Glutamatergic neuron (in vitro differentiated cells): Measurements from ENCODE around the gene PPP4R4. TPM values are rescaled to one million over a fixed set of nuclear protein-coding genes. Genes with fewer than 3 reads are reported as not detected.
"Not testable (repeated sequence)": the region's sequence is repeated elsewhere in the genome, so short reads cannot be mapped to it uniquely, and the experiment has no call there.

ENCODE experiments used
- DNase-seq: peaks from one replicate; pipeline ENCODE4 v3.0.0; 2022
- H3K27ac Mint-ChIP-seq: one replicate; pipeline ENCODE4 v1.8.0; 2020; ENCODE audit warnings: mild to moderate bottlenecking, mixed read lengths, inconsistent platforms; ENCODE audit not compliant: unreplicated experiment
- H3K27me3 Mint-ChIP-seq: one replicate; pipeline ENCODE4 v1.8.0; 2020; ENCODE audit warnings: mild to moderate bottlenecking, moderate library complexity, mixed read lengths, inconsistent platforms; ENCODE audit not compliant: unreplicated experiment
- H3K36me3 Mint-ChIP-seq: one replicate; pipeline ENCODE4 v1.8.0; 2020; ENCODE audit warnings: mild to moderate bottlenecking, mixed read lengths, inconsistent platforms; ENCODE audit not compliant: unreplicated experiment
- H3K4me1 Mint-ChIP-seq: one replicate; pipeline ENCODE4 v1.8.0; 2020; ENCODE audit warnings: mild to moderate bottlenecking, low read depth, mixed read lengths, inconsistent platforms; ENCODE audit not compliant: unreplicated experiment
- H3K4me3 Mint-ChIP-seq: one replicate; pipeline ENCODE4 v1.8.0; 2020; ENCODE audit warnings: mild to moderate bottlenecking, mixed read lengths, inconsistent platforms; ENCODE audit not compliant: unreplicated experiment
- H3K9me3 Mint-ChIP-seq: one replicate; pipeline ENCODE4 v1.8.0; 2020; ENCODE audit warnings: mild to moderate bottlenecking, moderate library complexity, mixed read lengths, inconsistent platforms; ENCODE audit not compliant: unreplicated experiment
- CTCF ChIP-seq: fragments of 200-600 bp; sonication (generic); IDR thresholded peaks from one replicate; pipeline ENCODE4 v1.5.0; 2021; ENCODE audit not compliant: partially characterized antibody, unreplicated experiment
- total RNA-seq: library from RNA; stranded (reverse); fragmentation: NEBNext Ultra II Directional; extraction: Animal tissue kit (Norgen Biotek cat#: 25700); gene quantifications from one replicate; pipeline ENCODE4 v1.2.1, GENCODE V29; 2021; ENCODE audit not compliant: unreplicated experiment

PPP4R4 gene
- total RNA-seq, 1 donor from 2014 or later = 1.6 TPM

DNA sequence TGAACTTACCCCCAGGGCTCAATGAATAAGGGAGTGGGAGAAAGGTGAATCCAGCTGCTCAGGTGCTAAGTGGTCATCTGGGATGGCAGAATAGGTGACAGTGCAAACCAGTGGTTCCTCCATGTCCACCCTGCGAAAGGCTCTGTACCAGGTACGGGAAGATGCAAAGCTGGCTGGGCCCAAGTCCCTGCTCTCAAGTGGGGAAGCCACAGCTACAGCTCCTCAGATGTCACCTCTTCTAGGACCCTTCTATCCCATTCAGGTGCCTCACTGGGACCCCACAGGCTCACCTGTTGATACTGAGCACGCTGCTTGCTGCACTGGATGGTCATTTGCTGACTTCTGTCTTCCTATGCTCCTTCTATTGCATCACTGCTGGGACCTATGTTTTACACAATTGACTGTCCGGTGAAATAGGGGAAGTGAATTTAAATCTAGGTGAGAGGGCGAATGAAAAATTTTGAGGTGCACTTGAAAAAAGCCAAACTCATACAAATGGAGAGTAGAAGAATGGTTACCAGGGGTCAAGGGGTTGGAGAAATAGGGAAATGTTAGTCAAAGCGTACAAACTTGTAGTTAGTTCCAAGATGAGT, 20.3 kb upstream of the PPP4R4 start:
- Mint-ChIP-seq H3K9me3 (peaks cover 4% of the 10 kb centered on the region), H3K36me3 (peaks cover 9% of the 10 kb centered on the region), H3K4me3 (no peak overlapping the region), H3K27ac (no peak overlapping the region), H3K4me1 (peaks cover 2% of the 10 kb centered on the region), H3K27me3 (peaks cover 3% of the 10 kb centered on the region)
- TF ChIP-seq CTCF = no peak
- DNase-seq = no peak

DNA sequence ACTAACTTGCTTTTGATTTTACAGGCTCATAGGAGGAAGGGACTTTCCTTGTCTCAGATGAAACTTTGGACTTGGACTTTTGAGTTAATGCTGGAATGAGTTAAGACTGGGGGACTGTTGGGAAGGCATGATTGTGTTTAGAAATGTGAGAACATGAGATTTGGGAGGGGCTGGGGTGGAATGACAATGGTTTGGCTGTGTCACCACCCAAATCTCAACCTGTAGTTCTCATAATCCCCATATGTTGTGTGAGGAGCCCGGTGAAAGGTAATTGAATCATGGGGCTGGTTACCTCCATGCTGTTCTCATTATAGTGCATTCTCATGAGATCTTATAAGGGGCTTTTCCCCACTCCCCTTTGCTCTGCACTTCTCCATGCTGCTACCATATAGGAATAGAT, 18.0 kb upstream of the PPP4R4 start:
- not testable (repeated sequence) for H3K4me3 Mint-ChIP-seq, H3K4me1 Mint-ChIP-seq, DNase-seq, H3K9me3 Mint-ChIP-seq, H3K27ac Mint-ChIP-seq, H3K36me3 Mint-ChIP-seq, H3K27me3 Mint-ChIP-seq

GRCh38 chr14:94157197-94157596, 16.9 kb upstream of the PPP4R4 start:
- Mint-ChIP-seq H3K9me3 (peaks cover 4% of the 10 kb centered on the region), H3K36me3 (peaks cover 9% of the 10 kb centered on the region), H3K4me1 (peaks cover 2% of the 10 kb centered on the region), H3K4me3 (no peak overlapping the region), H3K27ac (no peak overlapping the region), H3K27me3 (peaks cover 5% of the 10 kb centered on the region)
- no peak for TF ChIP-seq CTCF
- DNase-seq = no peak

- no peak for TF ChIP-seq CTCF
- Mint-ChIP-seq H3K9me3 (peaks cover 4% of the 10 kb centered on the region), H3K36me3 (peaks cover 9% of the 10 kb centered on the region), H3K27ac (no peak overlapping the region), H3K4me1 (no peaks in the 10 kb centered on the region), H3K4me3 (no peak overlapping the region), H3K27me3 (peaks cover 6% of the 10 kb centered on the region)
- DNase-seq = no peak
These were observed 15.8 kb upstream of the PPP4R4 start for GRCh38 chr14:94158239-94158883.

DNA sequence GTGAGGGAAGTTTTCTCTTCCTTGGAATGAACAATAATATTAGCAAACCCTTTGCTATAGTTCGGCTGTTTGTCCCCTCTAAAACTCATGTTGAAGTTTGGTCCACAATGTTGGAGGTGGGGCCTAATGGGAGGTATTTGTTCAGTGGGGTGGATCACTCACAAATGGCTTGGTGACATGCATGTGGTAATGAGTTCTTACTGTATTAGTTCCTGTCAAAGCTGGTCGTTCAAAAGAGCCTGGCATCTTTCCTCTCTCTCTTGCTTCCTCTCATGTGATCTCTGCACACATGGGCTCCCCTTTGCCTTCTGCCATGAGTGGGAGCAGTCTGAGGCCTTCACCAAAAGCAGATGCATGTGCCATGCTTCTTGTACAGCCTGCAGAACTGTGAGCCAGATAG, 13.1 kb upstream of the PPP4R4 start:
- TF ChIP-seq CTCF = no peak
- peaks cover 9% of the 10 kb centered on the region for H3K27me3 Mint-ChIP-seq
- H3K27ac Mint-ChIP-seq = no peak overlapping the region
- peaks cover 5% of the 10 kb centered on the region for H3K4me1 Mint-ChIP-seq
- no peak overlapping the region for H3K4me3 Mint-ChIP-seq
- no peak for DNase-seq
- H3K9me3 Mint-ChIP-seq = no peaks in the 10 kb centered on the region
- peaks cover 1% of the 10 kb centered on the region for H3K36me3 Mint-ChIP-seq
